GM19463 (cell line): ENCODE measurements around the gene C2orf78.
"Not testable (repeated sequence)": the region's sequence is repeated elsewhere in the genome, so short reads cannot be mapped to it uniquely, and the experiment has no call there.

Experiments used
- ATAC-seq: cut with Tn5 transposase; IDR thresholded peaks from one replicate; pipeline ENCODE4 v1.9.1; 2021; ENCODE audit warnings: mild to moderate bottlenecking, moderate library complexity; ENCODE audit not compliant: unreplicated experiment

Gene C2orf78, protein sequence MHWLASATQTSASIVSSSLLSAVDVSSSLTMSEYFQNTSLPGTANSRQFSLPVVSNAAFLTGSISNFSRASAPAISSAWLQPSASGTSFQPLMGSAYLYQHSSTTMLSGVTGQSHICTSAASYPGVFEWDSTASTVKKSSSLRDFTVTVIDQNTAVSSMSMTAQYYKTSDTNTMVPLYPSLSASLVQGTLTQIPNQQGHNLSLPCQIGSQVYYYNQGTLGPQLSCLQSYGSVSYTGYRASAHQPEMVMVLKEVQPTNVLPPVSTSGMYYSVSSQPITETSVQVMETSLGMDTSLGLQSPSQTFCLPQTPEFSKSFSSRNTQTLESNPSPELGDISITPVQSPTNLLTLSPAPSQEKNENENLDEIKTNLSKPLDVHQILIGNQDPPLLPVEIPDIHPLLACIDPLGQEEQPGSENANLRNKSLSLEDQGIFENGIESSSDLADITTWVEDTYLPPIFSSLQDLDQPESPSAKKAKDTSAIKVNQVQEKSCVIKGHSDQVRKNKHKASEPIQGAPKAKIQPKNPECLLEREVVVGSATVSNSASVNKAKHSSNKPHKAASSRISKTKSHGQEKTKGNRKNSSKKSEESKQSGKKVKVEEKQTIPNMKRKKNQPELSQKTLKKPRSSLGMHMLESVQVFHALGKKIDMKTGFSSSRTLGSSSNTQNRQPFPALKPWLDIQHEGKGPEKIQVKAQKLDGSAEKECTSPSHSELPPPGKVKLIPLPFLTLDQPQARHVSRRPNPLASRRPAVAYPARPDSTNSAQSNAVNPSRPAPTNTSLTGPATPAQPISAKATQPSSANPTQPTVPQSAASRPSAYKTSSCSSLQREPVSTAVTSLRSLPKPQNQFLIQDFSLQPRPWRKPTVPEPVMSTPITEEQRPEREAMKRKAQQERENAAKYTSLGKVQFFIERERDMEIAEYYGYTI

DNA sequence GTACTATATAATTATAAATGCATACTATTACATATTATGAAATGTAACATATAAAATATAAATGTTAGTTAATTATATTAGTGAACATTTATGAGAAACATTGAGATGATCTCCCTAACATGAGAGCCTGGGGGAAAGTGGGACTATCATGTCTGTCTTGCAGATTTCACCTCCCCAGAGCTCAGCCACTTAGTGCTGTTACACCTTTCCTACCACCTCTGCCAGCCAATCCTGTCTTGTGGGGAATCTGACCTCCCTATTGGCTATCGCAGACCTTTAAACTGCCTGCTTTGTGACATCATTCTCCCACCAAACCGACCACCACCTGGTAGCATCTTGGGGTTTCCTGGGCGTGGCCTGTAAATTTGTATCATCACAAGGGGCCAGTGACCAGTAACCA lies at the start of gene C2orf78:
TSS of gene C2orf78 (plus strand) at position 301 of the 400 bp plus-strand sequence. CDS start 127 bp downstream, outside the sequence.
- ATAC-seq: not testable (repeated sequence)

DNA sequence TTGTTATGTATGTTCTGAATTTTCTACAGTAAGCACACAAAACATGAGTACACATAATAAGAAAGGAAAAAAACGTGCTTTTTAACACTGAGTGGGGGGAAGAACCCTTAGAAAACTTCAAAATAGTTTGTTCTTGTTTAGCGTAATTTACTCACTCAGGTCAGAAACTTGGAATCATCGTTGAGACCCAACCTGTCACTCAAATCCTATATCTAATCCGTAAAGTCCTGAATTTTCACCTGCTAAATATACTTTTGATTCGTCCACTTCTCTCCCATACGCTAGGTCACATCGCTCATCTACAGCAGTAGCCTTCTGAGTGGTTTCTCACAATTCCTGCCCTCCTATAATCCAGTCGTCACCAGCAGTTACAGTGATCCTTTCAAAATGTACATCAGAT lies 47.6 kb upstream of the C2orf78 start:
- no peak for ATAC-seq

DNA sequence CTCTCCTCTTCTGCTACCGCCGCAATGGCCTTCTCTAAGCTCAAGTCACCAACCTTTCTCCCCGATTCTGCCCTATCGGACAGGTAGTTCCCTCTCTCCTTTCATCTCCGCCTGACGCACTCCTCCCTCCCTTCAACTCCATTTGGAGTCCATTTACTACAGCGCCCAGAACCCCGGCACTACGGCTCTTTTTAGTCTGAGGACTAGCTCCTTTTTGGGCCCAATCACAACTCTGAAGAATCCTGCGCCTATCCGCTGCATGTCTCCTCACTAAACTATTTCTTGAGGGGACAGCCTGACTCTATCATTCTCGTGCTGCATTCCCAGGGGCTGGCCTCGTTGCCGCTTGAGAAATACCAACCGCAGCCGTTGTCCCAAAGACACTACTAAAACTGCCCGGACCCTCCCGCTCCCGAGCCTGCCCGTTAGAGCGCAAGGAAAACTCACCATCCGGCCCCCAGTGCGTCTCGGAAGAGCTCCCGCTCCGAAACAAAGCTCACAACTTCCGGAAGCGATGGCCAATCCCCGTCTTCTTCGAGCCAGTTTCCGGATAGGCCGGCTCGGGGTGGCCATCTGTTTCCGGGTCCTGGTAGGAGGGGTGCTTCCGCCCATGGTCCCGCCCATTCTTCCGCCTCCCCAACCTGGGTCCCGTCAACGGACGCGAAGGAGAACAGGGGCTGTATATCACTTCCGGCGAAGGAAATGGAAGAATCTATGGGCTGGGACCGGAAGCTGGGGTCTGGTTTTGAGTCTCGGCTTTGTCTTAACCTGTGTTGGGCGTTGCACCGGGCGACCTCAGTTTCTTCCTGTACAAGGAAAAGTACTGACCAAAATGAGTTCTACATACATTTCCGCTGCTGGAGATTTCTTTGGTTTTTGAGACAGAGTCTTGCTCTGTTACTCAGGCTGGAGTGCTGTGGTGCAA lies 46.9 kb upstream of the C2orf78 start, which contains the start of gene TPRKB:
TSS of gene TPRKB (minus strand) at position 491 of the 925 bp plus-strand sequence. CDS start 2,776 bp downstream, outside the sequence.
- peak; percentile 99 for ATAC-seq

DNA sequence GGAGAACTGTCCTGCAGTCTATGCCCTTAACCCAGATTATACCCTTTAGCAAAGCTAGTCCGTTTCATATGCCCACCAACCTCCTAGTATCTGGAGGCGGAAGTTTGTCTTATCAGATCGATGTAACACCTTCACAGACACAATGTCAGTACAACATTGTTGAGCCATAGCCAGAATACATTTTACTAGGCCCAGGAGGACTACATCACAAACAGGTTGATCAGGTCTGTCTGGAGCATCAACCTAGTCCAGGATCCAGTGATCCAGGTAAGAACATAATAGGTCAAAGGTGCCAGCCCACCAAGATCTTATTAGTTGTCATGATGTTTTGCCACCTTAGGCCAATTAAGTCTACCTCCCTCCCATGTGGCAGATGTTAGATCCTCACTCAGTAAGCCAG lies 44.9 kb upstream of the C2orf78 start:
- no peak for ATAC-seq

DNA sequence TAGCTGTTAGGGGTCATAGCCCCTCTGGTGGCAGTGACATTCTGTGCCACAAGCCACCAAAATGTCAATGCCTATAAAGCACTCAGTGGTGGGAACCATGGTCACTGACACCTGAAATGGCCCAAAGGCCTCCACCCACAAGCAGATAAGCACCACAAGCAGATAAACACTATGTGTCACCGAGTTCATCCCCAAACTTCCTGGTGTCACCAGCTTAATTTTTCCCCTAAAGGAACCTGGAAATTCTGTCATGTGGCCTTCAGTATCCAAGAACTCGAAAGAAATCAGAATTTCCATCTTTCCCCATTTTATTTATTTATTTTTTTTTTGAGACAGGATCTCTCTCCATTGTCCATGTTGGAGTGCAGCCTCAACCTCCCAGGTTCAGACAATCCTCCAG lies 43.2 kb upstream of the C2orf78 start:
- ATAC-seq: no peak

DNA sequence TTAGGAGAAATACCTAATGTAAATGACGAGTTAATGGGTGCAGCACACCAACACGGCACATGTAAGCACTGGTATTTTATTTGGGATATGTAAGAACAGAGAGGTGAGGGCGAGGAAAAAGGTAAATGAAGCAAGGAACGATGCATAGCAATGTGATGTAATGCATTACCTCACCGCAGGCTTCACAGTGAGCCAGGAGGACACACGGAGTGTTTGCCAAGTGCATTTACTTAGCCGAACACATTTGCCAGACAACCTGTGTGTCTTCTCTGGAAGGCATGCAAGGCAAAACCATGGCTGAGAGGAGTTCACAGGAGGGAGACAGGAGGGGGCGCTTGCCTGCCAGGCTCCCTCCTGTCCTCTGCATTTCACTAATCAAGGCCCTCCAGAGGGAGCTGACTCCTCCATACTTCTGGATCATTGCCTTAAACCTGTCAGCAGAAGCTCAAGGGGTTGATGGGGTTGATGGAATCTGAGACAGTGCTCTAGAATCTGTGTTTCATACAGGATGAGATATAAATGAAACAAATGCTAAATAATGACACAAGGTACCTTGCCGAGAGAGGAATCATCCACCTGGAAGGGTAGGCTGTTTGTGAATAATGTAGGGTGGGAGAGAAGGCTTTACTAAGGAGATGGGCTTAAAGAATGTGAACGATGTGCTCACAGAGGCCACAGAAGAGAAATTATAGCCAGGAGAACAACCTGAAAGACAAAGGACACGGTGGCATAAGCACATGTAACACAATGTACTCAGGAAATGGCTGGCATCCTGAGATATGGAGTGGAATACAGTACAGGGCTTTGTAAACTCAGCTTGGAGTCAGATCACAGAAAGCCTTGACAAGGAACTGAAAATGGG lies 37.7 kb upstream of the C2orf78 start:
- no peak for ATAC-seq

DNA sequence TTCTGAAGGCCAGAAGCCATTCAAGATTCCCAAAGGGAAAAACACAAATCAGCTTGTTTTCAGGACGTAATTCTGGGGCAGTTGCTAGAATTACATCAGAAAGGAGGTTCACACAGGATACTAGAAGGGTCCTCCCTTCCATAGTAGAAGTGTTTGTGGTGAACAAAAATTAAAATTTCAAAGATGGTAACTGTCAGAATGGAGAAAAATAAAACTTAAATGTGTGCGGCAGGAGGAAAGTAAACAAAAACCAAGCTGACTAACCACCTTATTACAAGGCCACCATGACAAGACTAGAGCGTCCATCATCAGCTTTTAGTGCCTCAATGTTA lies 37.1 kb upstream of the C2orf78 start:
- ATAC-seq: no peak

DNA sequence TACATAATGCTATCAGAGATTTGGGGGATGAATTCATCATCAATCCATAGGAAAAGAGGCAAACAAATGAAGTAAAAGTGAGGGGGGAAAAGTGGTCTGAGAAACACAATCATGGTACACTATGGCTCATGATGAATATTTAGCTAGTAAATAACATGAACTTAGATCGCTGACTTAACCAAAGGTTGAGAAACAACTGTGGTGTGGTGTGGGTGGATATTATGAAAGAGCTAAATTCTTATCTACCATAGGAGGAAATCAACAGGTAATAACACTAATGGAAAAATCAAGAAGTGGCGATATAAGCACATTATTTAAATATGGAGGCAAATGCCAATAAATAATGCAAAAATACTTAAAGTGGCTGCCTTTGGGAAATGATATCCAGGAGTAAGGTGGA lies 34.7 kb upstream of the C2orf78 start:
- ATAC-seq: no peak

DNA sequence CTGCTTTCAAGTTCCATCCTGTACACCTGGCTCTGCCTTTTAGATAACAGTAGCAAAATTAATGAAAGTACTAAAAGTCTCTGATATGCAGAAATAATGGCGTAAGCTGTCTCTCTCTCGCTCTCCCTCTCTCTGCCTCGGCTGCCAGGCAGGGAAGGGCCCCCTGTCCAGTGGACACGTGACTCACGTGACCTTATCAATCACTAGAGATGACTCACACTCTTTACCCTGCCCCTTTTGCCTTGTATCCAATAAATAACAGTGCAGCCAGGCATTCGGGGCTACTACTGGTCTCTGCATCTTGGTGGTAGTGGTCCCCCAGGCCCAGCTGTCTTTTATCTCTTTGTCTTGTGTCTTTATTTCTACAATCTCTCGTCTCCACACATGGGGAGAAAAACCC lies 29.7 kb upstream of the C2orf78 start:
- ATAC-seq: not testable (repeated sequence)

DNA sequence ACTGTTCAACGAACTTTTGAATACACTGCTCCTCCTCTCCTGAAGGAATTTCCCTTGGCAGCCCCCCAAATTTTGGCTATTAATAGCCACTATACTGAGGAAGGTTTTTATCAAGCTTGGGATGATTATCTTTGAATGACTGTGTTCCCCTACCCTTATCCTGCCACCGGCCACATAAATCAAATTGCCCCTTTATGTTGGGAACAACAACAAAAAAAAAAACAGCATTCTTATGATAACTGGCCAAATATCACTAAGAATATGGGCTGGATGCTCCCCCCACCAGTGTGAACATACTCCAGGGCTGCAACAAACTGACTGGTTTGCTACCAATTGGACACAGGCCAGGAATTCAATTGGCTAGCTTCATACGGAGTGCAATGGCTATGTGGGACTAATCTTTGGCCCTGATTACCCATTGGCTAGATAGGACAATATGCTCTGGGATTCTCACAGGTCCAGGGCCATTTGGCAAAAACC lies 24.7 kb upstream of the C2orf78 start:
- ATAC-seq: no peak

DNA sequence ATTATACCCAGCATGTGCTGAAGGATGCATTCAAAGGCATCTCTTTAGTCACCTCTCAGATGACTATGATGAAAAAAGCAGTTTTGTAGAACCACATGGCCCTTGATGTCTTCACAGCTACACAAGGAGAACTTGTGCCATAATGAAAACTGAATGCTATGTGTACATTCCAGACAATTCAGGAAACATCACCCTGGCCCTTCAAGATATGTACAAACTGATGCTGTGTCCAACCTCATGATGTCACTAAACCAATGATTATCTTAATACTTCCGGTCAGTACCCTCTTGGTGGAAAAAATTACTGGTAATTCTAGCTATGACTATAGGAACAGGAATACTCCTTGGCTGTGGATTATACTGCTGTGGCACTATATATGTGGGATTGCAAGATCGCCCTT lies 24.1 kb upstream of the C2orf78 start:
- ATAC-seq: no peak

DNA sequence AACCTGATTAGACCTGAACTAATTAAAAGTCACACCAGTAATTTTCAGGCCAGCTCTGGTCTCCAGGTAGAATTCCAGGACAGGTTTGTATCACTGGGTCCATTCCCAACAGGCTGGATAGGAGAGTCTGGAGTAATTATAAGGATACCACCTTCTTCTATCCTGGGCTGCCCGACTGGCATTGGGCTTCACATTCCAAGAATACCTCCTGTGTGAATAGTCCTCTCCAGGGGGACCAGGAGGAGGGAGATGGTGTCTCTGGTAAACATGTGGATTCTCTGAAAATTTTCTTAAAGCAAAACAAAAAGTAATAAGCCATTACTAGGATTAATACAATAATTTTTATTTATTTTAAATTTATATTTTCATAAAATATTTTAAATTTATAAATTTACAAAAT lies 21.4 kb upstream of the C2orf78 start:
- no peak for ATAC-seq

DNA sequence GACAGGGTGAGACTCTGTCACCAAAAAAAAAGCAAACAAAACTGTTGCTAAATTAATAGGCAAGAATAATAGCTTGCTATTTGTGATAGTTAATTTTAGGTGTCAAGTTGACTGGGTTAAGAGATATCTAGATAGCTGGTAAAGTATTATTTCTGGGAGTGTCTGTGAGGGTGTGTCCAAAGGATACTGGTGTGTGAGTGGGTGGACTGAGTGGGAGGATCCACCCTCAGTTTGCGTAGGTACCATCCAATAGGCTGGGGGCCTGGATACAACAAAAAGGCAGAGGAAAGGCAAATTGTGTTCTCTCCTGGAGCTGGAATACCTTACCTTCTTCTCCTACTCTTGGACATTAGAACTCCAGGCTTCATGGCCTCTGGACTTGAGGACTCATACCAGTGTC lies 19.0 kb upstream of the C2orf78 start:
- no peak for ATAC-seq

DNA sequence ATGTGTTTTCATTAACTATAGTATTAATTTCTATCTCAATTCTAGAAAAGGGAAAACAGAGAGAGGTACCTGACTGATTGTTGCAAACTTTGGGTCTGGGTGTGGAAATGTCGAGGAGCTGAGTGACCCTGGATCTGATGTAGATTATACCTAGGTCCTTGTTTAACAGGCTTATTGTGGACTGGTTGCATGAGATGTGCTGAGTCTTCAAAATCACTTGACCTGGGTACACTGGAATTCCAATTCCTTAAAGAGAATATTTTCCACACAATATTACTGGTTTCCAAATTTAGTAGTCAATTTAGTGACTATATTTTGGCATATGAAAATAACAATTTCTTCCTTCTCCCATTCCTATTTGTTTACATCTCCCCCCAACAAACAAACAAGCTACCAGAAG lies 17.6 kb upstream of the C2orf78 start:
- no peak for ATAC-seq

DNA sequence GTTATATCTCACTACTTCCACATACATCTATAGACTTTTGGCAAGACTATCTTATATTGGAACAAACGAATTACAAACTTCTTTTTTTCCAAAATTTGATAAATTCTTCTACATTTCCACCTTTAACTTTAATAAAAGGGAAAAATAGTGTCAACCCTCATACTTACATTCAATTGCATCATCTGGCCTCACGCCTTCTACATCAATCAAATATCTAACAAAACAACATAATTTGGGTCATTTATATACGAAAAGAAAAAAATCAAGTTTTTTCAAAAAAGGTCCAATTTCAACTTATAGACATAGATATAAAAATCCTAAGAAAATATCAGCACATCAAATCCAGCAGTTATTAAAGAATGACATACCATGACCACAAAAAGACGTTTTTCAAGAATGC lies 17.0 kb upstream of the C2orf78 start:
- no peak for ATAC-seq

DNA sequence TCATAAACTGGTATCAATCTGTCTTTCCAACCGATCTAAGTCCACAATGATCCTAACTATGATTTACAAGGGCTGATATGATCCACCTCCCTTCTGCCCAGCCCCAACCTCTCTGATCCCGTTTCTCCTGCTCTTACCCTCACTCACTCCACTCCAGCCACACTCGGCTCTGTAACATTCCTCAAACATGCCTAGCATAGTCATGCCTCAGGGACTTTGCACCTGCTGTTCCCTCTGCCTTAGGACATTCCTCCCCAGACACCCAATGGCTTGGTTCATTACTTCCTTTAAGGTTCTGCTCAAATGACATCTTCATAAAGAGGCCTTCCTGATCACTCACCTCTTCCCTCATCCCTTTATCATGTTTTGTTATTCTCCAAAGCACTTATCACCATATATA lies 13.3 kb upstream of the C2orf78 start:
- ATAC-seq: no peak

DNA sequence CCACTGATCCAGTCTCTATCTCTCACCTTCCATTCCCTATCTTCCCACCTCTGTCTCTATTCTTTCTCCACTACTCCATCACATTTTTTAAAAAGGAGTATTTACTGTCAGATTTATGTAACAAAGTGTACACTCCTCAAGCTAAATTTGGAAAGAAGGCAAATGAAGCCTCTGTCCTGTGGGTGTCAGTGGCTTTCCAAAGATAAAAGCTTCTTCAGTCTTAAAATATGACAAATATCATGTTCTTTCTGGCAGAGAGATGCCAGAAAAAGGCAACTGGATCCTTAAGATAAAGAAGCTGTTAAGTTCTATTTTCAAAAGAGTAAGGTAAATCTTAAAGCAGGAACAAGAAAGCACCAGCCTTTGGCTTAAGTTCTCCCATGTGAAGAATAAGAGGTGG lies 11.2 kb upstream of the C2orf78 start:
- no peak for ATAC-seq

DNA sequence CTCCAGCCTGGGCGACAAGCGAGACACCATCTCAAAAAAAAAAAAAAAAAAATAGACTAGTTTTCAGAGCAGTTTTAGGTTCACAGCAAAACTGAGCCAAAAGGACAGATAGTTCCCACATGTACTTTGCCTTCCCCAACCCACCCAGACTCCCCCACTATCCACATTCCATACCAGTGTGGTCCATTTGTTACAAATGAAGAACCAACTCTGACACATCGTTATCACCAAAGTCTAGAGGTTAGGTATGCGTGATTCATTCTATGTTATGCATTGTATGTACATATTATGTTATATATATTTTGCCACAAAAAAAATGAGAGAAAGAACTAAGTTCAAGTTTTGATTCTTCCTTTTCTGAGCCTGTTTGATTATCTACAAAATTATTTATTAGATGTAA lies 7.6 kb upstream of the C2orf78 start:
- ATAC-seq: no peak

DNA sequence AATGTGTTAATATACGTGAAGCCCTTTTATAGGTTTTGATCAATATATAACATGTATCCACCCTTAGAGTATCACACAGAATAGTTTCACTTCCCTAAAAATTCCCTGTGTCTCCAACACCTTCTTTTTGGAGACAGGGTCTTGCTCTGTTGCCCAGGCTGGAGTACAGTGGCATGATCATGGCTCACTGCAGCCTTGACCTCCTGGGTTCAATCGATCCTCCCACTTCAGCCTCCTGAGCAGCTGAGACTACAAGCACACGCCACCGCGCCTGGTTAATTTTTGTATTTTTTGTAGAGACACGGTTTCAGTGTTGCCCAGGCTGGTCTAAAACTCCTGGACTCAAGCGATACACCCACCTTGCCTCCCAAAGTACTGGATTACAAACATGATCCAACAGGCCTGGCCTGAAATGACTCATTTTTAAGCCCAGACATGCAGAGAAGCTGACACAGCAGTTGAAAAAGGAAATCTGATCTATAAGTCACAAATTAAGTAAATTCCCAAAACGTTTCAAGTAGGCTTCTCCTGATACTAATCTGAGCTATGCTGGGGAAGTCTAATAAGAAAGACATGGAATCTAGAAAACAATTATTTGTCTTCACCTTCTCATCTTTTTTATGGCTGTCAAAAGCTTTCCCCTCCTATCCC lies 7.0 kb upstream of the C2orf78 start:
- no peak for ATAC-seq
